HFFc6 (cell line): ENCODE results near the gene SLC4A1. TPM values are rescaled to one million over a fixed set of nuclear protein-coding genes. Genes with fewer than 3 reads are reported as not detected.

Experiments used
- DNase-seq: peaks from one replicate; pipeline ENCODE4 v3.0.0-alpha.2; 2018
- H3K27ac Mint-ChIP-seq: 2 replicates; pipeline ENCODE4 v1.8.0; 2020; ENCODE audit warnings: mild to moderate bottlenecking, mixed read lengths
- H3K27me3 Mint-ChIP-seq: 2 replicates; pipeline ENCODE4 v1.8.0; 2021; ENCODE audit warnings: mild to moderate bottlenecking, moderate library complexity, mixed read lengths; ENCODE audit not compliant: insufficient read depth
- H3K36me3 Mint-ChIP-seq: 2 replicates; pipeline ENCODE4 v1.8.0; 2021; ENCODE audit warnings: low read depth, mixed read lengths
- H3K4me1 Mint-ChIP-seq: 2 replicates; pipeline ENCODE4 v1.8.0; 2020; ENCODE audit warnings: low read depth, mixed read lengths
- H3K4me3 Mint-ChIP-seq: 2 replicates; pipeline ENCODE4 v1.8.0; 2020; ENCODE audit warnings: mild to moderate bottlenecking, moderate library complexity, mixed read lengths
- H3K9me3 Mint-ChIP-seq: 2 replicates; pipeline ENCODE4 v1.8.0; 2020; ENCODE audit warnings: mild to moderate bottlenecking, mixed read lengths
- microRNA-seq: library from miRNA; unstranded; fragments of <30 nt; microRNA quantifications from one replicate; pipeline ENCODE4, GENCODE V29; 2019
- total RNA-seq, 6 experiments: library from RNA; stranded (reverse); fragmentation: NEBNext Ultra II Directional; extraction: Animal tissue kit (Norgen Biotek cat#: 25700); gene quantifications; 2 replicates in 1 of 6; 3 replicates in 5 of 6; pipeline ENCODE4 v1.2.3, GENCODE V29; 2021
- TF ChIP-seq, protein P1 (sequence below): fragments of 200-600 bp; sonication (generic); IDR thresholded peaks from 2 replicates; pipeline ENCODE4 v1.5.0; 2021; ENCODE audit warnings: antibody characterized with exemption, mild to moderate bottlenecking

The SLC4A1 gene
- total RNA-seq, 6 experiments from 2014 or later: not detected

DNA sequence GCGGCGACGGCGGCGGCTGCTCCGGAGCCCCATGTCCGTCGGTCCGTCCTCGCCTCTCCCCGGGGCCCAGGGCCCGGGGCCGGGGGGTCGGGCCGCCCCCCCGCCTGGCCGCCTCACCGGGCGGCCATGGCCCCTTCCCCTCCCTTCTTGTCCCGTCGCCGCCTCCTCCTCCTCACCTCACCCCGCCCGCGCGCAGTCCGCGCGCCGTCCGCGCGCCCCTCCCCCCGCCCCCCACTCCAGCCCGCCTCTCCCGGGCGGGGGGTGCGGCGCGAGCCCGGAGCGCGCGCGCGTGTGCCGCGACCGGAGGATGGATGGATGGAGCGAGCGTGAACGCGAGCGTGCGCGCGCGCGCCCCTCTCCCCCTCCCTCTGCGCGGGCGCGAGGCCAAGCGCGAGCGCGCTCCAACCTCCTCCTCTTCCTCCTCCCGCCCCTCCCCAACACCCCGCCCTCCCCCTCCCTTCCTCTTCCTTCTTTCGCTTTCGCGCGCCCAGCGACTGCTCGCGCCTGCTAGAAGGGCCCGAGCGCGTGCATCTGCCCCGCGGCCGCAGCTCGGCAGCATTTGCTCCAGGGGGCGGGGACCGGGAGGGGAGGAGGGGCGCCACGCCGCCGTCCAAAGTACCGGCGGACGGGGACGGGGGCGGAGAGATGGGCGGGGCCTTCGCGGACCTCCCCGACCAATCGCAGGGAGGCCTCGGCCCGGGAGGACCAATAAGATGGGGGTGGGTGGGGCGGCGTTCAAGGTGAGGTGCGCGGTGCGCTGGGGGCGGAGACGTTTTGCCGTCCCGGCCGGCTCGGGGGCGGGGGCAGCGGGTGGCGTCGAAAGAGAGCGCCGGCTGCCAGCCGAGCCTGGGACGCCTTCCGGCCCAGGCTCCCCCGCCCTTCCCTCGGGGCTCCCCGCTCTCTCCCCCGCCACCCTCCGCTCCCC, 68.1 kb downstream of the SLC4A1 start, which contains the start of gene ATXN7L3:
ATXN7L3 (minus strand) TSS at position 332 of the 925 bp plus-strand sequence. CDS start 1,814 bp downstream, outside the sequence.
- Mint-ChIP-seq H3K36me3 (peaks cover 12% of the 10 kb centered on the region), H3K27me3 (peaks cover 4% of the 10 kb centered on the region), H3K4me1 (peaks cover 63% of the 10 kb centered on the region), H3K4me3 (peak within 1 kb of the TSS; percentile 93), H3K27ac (peak within 1 kb of the TSS; percentile 97), H3K9me3 (no peaks in the 10 kb centered on the region)
- DNase-seq: peak; percentile 96
- TF ChIP-seq, protein P1, sequence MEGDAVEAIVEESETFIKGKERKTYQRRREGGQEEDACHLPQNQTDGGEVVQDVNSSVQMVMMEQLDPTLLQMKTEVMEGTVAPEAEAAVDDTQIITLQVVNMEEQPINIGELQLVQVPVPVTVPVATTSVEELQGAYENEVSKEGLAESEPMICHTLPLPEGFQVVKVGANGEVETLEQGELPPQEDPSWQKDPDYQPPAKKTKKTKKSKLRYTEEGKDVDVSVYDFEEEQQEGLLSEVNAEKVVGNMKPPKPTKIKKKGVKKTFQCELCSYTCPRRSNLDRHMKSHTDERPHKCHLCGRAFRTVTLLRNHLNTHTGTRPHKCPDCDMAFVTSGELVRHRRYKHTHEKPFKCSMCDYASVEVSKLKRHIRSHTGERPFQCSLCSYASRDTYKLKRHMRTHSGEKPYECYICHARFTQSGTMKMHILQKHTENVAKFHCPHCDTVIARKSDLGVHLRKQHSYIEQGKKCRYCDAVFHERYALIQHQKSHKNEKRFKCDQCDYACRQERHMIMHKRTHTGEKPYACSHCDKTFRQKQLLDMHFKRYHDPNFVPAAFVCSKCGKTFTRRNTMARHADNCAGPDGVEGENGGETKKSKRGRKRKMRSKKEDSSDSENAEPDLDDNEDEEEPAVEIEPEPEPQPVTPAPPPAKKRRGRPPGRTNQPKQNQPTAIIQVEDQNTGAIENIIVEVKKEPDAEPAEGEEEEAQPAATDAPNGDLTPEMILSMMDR: no peak; the same call in 1 of the 2 replicates

DNA sequence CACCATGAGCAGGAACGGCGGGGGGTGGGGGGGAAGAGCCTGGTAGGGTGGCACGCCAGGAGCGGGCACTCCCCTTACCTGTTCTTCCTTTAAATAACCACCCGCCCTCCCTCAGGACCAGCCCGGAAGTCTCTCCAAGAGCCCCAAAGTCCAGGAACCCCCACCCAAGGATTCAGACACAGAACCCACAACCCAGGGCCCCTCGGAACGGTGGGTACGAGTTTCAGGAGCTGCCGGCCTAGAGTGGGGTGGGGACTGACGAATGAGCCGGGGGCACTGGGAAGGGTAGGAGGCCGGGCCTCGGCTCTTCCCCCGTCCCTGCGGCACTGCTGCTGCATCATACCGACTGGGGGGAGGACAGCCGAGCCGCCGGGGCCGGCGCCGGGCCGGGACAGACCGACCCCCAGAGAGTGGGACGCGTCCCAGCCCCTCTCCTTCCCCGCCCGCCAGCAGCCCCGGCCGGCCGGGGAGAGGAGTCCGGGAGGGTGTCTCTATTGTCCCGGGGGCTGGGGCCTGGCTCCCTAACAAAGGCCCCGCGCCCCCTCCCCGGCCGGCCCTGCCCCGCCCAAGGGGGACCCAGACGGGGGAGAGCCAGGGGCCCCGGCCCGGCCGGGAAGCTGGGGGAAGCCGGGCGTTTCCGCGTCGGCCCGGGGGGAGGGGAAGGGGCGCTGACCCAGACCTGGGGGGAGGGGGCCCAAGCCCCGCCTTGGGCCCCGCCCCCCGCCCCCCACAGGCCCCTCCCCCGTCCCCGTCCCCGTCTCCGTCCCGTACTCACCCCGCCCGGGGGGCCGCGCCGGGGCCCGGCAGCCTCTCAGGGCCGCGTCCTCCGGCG, 69.0 kb downstream of the SLC4A1 start:
- H3K36me3 Mint-ChIP-seq: peaks cover 16% of the 10 kb centered on the region
- H3K4me1 Mint-ChIP-seq: peaks cover 54% of the 10 kb centered on the region
- peaks cover 4% of the 10 kb centered on the region for H3K27me3 Mint-ChIP-seq
- peak overlapping the region; percentile 84 for H3K4me3 Mint-ChIP-seq
- TF ChIP-seq, protein P1: peak; percentile 32
- peak; percentile 17 for DNase-seq
- no peaks in the 10 kb centered on the region for H3K9me3 Mint-ChIP-seq
- peak overlapping the region; percentile 76 for H3K27ac Mint-ChIP-seq

Small RNA genes lying within 50 kb of the gene (microRNA-seq; reads per million reads assigned to microRNA genes)
- not detected for gene MIR6782

Other genes with a start within 250 kb of the SLC4A1 start
- gene LSM12, start 201.5 kb downstream of the SLC4A1 start, total RNA-seq: 100 to 1,000 TPM in 1 of 6 experiments, 10 to 100 TPM in 5; 86.6 to 101 (median 94.5) TPM
- gene G6PC3, start 197.4 kb downstream of the SLC4A1 start, total RNA-seq: 100 to 1,000 TPM in 5 of 6 experiments, 10 to 100 TPM in 1; 96.6 to 123 (median 113) TPM
- 10 to 100 TPM; 63.4 to 87.4 (median 78.7) TPM for gene HDAC5, start 144.5 kb downstream of the SLC4A1 start, total RNA-seq
- gene HROB, start 126.2 kb downstream of the SLC4A1 start, total RNA-seq: 1 to 10 TPM; 4.0 to 7.6 (median 6.7) TPM
- gene ASB16, start 97.4 kb downstream of the SLC4A1 start, total RNA-seq: under 1 TPM in 3 of 6 experiments, not detected in 3; 0.18 to 0.48 (median 0.29) TPM
- 10 to 100 TPM; 29.8 to 37.7 (median 34.0) TPM for gene TMUB2, start 81.2 kb downstream of the SLC4A1 start, total RNA-seq
- 10 to 100 TPM; 61.1 to 72.2 (median 68.4) TPM for gene ATXN7L3, start 68.3 kb downstream of the SLC4A1 start, total RNA-seq
- gene UBTF, start 48.5 kb downstream of the SLC4A1 start, total RNA-seq: 10 to 100 TPM; 58.6 to 69.1 (median 65.6) TPM
- gene RUNDC3A, start 40.5 kb upstream of the SLC4A1 start, total RNA-seq: under 1 TPM in 1 of 6 experiments, not detected in 5; 0.17 TPM
- gene SLC25A39, start 56.7 kb upstream of the SLC4A1 start, total RNA-seq: 100 to 1,000 TPM in 5 of 6 experiments, 10 to 100 TPM in 1; 94.8 to 116 (median 108) TPM
- gene GRN, start 77.2 kb upstream of the SLC4A1 start, total RNA-seq: 100 to 1,000 TPM; 186 to 249 (median 221) TPM
- 1 to 10 TPM; 1.6 to 1.9 (median 1.8) TPM for gene FAM171A2, start 95.7 kb upstream of the SLC4A1 start, total RNA-seq
- gene ITGA2B, start 121.5 kb upstream of the SLC4A1 start, total RNA-seq: under 1 TPM in 2 of 6 experiments, not detected in 4; 0.18 to 0.19 TPM
- gene GPATCH8, start 235.3 kb upstream of the SLC4A1 start, total RNA-seq: 10 to 100 TPM; 23.4 to 30.0 (median 27.1) TPM